Type B pancreatic cell (in vitro differentiated cells): ENCODE data around the gene CELA2A. TPM values are rescaled to one million over a fixed set of nuclear protein-coding genes. Genes with fewer than 3 reads are reported as not detected.

Source experiments
- DNase-seq: peaks from one replicate; pipeline ENCODE4 v3.0.0; 2021; ENCODE audit warnings: mixed read lengths; ENCODE audit not compliant: unreplicated experiment; ENCODE audit errors: extremely low spot score
- H3K27ac Mint-ChIP-seq: 2 replicates; pipeline ENCODE4 v1.8.0; 2021; ENCODE audit warnings: mild to moderate bottlenecking, mixed read lengths
- H3K27me3 Mint-ChIP-seq: 2 replicates; pipeline ENCODE4 v1.8.0; 2021; ENCODE audit warnings: mixed read lengths
- H3K36me3 Mint-ChIP-seq: 2 replicates; pipeline ENCODE4 v1.8.0; 2021; ENCODE audit warnings: mixed read lengths
- H3K4me1 Mint-ChIP-seq: one replicate; pipeline ENCODE4 v1.8.0; 2021; ENCODE audit warnings: mixed read lengths; ENCODE audit not compliant: unreplicated experiment
- H3K4me3 Mint-ChIP-seq: 2 replicates; pipeline ENCODE4 v1.8.0; 2021; ENCODE audit warnings: mild to moderate bottlenecking, mixed read lengths
- H3K9me3 Mint-ChIP-seq: 2 replicates; pipeline ENCODE4 v1.8.0; 2021; ENCODE audit warnings: mixed read lengths
- CTCF ChIP-seq: fragments of 200-600 bp; sonication (generic); conservative IDR thresholded peaks from 2 replicates; pipeline ENCODE4 v1.5.0; 2021; ENCODE audit warnings: antibody characterized with exemption, mild to moderate bottlenecking
- total RNA-seq: library from RNA; stranded (reverse); gene quantifications from 2 replicates; pipeline ENCODE4 v1.2.1, GENCODE V29; 2021; ENCODE audit warnings: low replicate concordance

CELA2A gene
- total RNA-seq, 1 donor from 2014 or later = 3.5 TPM

- no peak overlapping the region for H3K27ac Mint-ChIP-seq
- no peaks in the 10 kb centered on the region for H3K9me3 Mint-ChIP-seq
- DNase-seq = no peak
- H3K27me3 Mint-ChIP-seq = peaks cover 7% of the 10 kb centered on the region
- H3K4me1 Mint-ChIP-seq = peaks cover 22% of the 10 kb centered on the region
- no peaks in the 10 kb centered on the region for H3K36me3 Mint-ChIP-seq
- TF ChIP-seq CTCF = no peak
- no peak overlapping the region for H3K4me3 Mint-ChIP-seq
Observed at GRCh38 chr1:15414445-15414983, 42.0 kb upstream of the CELA2A start.

GRCh38 chr1:15417059-15417934, 39.2 kb upstream of the CELA2A start:
- Mint-ChIP-seq H3K27me3 (peaks cover 5% of the 10 kb centered on the region), H3K36me3 (no peaks in the 10 kb centered on the region), H3K4me1 (peaks cover 13% of the 10 kb centered on the region), H3K4me3 (no peak overlapping the region), H3K9me3 (no peaks in the 10 kb centered on the region), H3K27ac (peak overlapping the region; percentile 51)
- DNase-seq = no peak
- TF ChIP-seq CTCF = no peak

- Mint-ChIP-seq H3K4me1 (peaks cover 11% of the 10 kb centered on the region), H3K27ac (no peak overlapping the region), H3K27me3 (no peaks in the 10 kb centered on the region), H3K9me3 (no peaks in the 10 kb centered on the region), H3K36me3 (no peaks in the 10 kb centered on the region), H3K4me3 (no peak overlapping the region)
- DNase-seq = no peak
- TF ChIP-seq CTCF = no peak
Observed at GRCh38 chr1:15418806-15419515, 37.6 kb upstream of the CELA2A start.

- Mint-ChIP-seq H3K4me3 (no peak overlapping the region), H3K27ac (no peak overlapping the region), H3K4me1 (peaks cover 14% of the 10 kb centered on the region), H3K36me3 (no peaks in the 10 kb centered on the region), H3K27me3 (no peaks in the 10 kb centered on the region), H3K9me3 (no peaks in the 10 kb centered on the region)
- TF ChIP-seq CTCF = no peak
- no peak for DNase-seq
Observed at GRCh38 chr1:15420853-15421465, 35.6 kb upstream of the CELA2A start.

- Mint-ChIP-seq H3K4me1 (peaks cover 11% of the 10 kb centered on the region), H3K4me3 (no peak overlapping the region), H3K27me3 (no peaks in the 10 kb centered on the region), H3K36me3 (no peaks in the 10 kb centered on the region), H3K27ac (no peak overlapping the region), H3K9me3 (no peaks in the 10 kb centered on the region)
- TF ChIP-seq CTCF = no peak
- no peak for DNase-seq
Observed at GRCh38 chr1:15422871-15423270, 33.7 kb upstream of the CELA2A start.
